ENCODE results near the gene RABGAP1.
A peak's percentile ranks its signal among the peaks of the same experiment; 100 is the strongest.

RABGAP1 gene

GRCh38 chr9:122944960-122945888 is 4.4 kb downstream of the RABGAP1 start:
- no peak for DNase-seq

- no peak for DNase-seq
These were observed 5.7 kb downstream of the RABGAP1 start for GRCh38 chr9:122946461-122947005.

GRCh38 chr9:122948313-122948712 is 7.5 kb downstream of the RABGAP1 start:
- no peak for DNase-seq

- DNase-seq: no peak
These were observed 8.9 kb downstream of the RABGAP1 start for GRCh38 chr9:122949696-122950095.

- no peak for DNase-seq
These were observed 9.4 kb downstream of the RABGAP1 start for GRCh38 chr9:122950263-122950662.

GRCh38 chr9:122951056-122951455 is 10.2 kb downstream of the RABGAP1 start:
- no peak for DNase-seq

GRCh38 chr9:122954253-122954691 is 13.5 kb downstream of the RABGAP1 start:
- no peak for DNase-seq

GRCh38 chr9:122955961-122956360 is 15.1 kb downstream of the RABGAP1 start:
- DNase-seq: no peak

GRCh38 chr9:122961139-122961538 is 20.3 kb downstream of the RABGAP1 start:
- no peak for DNase-seq

GRCh38 chr9:122975196-122975595 is 34.4 kb downstream of the RABGAP1 start:
- no peak for DNase-seq

- no peak for DNase-seq
These were observed 37.8 kb downstream of the RABGAP1 start for GRCh38 chr9:122978601-122979000.

- DNase-seq: no peak
These were observed 45.2 kb downstream of the RABGAP1 start for GRCh38 chr9:122986010-122986409.

- DNase-seq: no peak
These were observed 47.3 kb downstream of the RABGAP1 start for GRCh38 chr9:122988141-122988540.

- no peak for DNase-seq
These were observed 48.3 kb downstream of the RABGAP1 start for GRCh38 chr9:122988920-122989621.

GRCh38 chr9:122991370-122991830 is 50.6 kb downstream of the RABGAP1 start:
- DNase-seq: peak; percentile 0 to 33

GRCh38 chr9:122996586-122996985 is 55.8 kb downstream of the RABGAP1 start:
- DNase-seq: no peak

- no peak for DNase-seq
These were observed 57.6 kb downstream of the RABGAP1 start for GRCh38 chr9:122998448-122998847.

GRCh38 chr9:123000371-123001068 is 59.7 kb downstream of the RABGAP1 start:
- DNase-seq: no peak

GRCh38 chr9:123002754-123003153 is 61.9 kb downstream of the RABGAP1 start:
- no peak for DNase-seq

- DNase-seq: no peak
These were observed 62.6 kb downstream of the RABGAP1 start for GRCh38 chr9:123003466-123003865.

GRCh38 chr9:123005964-123006363 is 65.1 kb downstream of the RABGAP1 start:
- DNase-seq: no peak

- DNase-seq: no peak
These were observed 66.4 kb downstream of the RABGAP1 start for GRCh38 chr9:123007269-123007668.

GRCh38 chr9:123008909-123009308 is 68.1 kb downstream of the RABGAP1 start:
- DNase-seq: no peak
